Fibroblast of lung (primary cell): ENCODE measurements around the gene PRR7. TPM values are rescaled to one million over a fixed set of nuclear protein-coding genes. Genes with fewer than 3 reads are reported as not detected.

Source experiments
- DNase-seq, 2 donors: peaks; one replicate each; pipeline versions ENCODE4 v3.0.0 to v3.0.0-alpha.2; 2010; ENCODE audit warnings: low read depth in 2 of 2
- H2AFZ ChIP-seq: 2 replicates; pipeline ENCODE4 v1.5.1; 2012; ENCODE audit warnings: low read length, control low read depth, inconsistent platforms
- H3K27ac ChIP-seq: 2 replicates; pipeline ENCODE4 v1.5.1; 2011; ENCODE audit warnings: low read length, control low read depth; ENCODE audit not compliant: insufficient read depth
- H3K27me3 ChIP-seq: 2 replicates; pipeline ENCODE4 v1.5.1; 2011; ENCODE audit warnings: mild to moderate bottlenecking, low read length; ENCODE audit not compliant: control insufficient read depth, insufficient read depth
- H3K36me3 ChIP-seq: 2 replicates; pipeline ENCODE4 v1.5.1; 2011; ENCODE audit warnings: low read length; ENCODE audit not compliant: control insufficient read depth, insufficient read depth
- H3K4me1 ChIP-seq: 2 replicates; pipeline ENCODE4 v1.5.1; 2011; ENCODE audit warnings: low read length; ENCODE audit not compliant: control insufficient read depth, insufficient read depth; ENCODE audit errors: extremely low read depth
- H3K4me2 ChIP-seq: 2 replicates; pipeline ENCODE4 v1.5.1; 2011; ENCODE audit warnings: low read length, control low read depth; ENCODE audit not compliant: insufficient read depth; ENCODE audit errors: extremely low read depth
- H3K4me3 ChIP-seq, 4 experiments: fragments of 200-600 bp in 1 of 4; sonication (generic) in 1 of 4; replicated peaks in 1 of 4; 2 replicates each; pipeline ENCODE4 v1.5.1; 2011 to 2016; ENCODE audit warnings: low read length in 4 of 4, low read depth in 3 of 4, mild to moderate bottlenecking in 3 of 4, control low read depth in 2 of 4, inconsistent platforms in 1 of 4, mixed read lengths in 1 of 4; ENCODE audit not compliant: insufficient read depth in 1 of 4; ENCODE audit errors: control extremely low read depth in 1 of 4
- H3K79me2 ChIP-seq: 2 replicates; pipeline ENCODE4 v1.5.1; 2012; ENCODE audit warnings: mild to moderate bottlenecking, low read length, inconsistent platforms; ENCODE audit not compliant: control insufficient read depth, insufficient read depth
- H3K9ac ChIP-seq: 2 replicates; pipeline ENCODE4 v1.5.1; 2011; ENCODE audit warnings: mild to moderate bottlenecking, low read length, control low read depth; ENCODE audit not compliant: insufficient read depth
- H3K9me3 ChIP-seq: 2 replicates; pipeline ENCODE4 v1.5.1; 2012; ENCODE audit warnings: low read depth, low read length; ENCODE audit not compliant: control insufficient read depth, insufficient read depth
- H4K20me1 ChIP-seq: 2 replicates; pipeline ENCODE4 v1.5.1; 2011; ENCODE audit warnings: low read length; ENCODE audit not compliant: control insufficient read depth, insufficient read depth; ENCODE audit errors: extremely low read depth
- CTCF ChIP-seq, 2 donors: IDR thresholded peaks in 1 of 2; conservative IDR thresholded peaks in 1 of 2; 1 replicate in 1 of 2; 2 replicates in 1 of 2; pipeline ENCODE4 v1.5.1; 2011 to 2012; ENCODE audit warnings: low read length in 2 of 2, control low read depth in 1 of 2, inconsistent platforms in 1 of 2, low read depth in 1 of 2, mild to moderate bottlenecking in 1 of 2
- EZH2 ChIP-seq: IDR thresholded peaks from 2 replicates; pipeline ENCODE4 v1.5.1; 2012; ENCODE audit warnings: low read length, control low read depth, mild to moderate bottlenecking; ENCODE audit errors: missing control alignments
- polyA plus RNA-seq, 2 donors: library from polyadenylated mRNA; depleted of rRNA in 1 of 2; stranded (reverse) in 1 of 2; unstranded in 1 of 2; fragments of >200 nt; gene quantifications; 2 replicates each; pipeline ENCODE4 v1.2.1, GENCODE V29; 2011 to 2012; ENCODE audit warnings: missing spikeins in 1 of 2
- total RNA-seq: library from RNA; depleted of rRNA; stranded (reverse); fragments of >200 nt; gene quantifications from 2 replicates; pipeline ENCODE4 v1.2.1, GENCODE V29; 2014

The PRR7 gene
- total and polyA plus RNA-seq, 2 donors (not counting 1 experiment from before 2014, with no cell fraction given): 1.6 to 2.3 TPM

DNA sequence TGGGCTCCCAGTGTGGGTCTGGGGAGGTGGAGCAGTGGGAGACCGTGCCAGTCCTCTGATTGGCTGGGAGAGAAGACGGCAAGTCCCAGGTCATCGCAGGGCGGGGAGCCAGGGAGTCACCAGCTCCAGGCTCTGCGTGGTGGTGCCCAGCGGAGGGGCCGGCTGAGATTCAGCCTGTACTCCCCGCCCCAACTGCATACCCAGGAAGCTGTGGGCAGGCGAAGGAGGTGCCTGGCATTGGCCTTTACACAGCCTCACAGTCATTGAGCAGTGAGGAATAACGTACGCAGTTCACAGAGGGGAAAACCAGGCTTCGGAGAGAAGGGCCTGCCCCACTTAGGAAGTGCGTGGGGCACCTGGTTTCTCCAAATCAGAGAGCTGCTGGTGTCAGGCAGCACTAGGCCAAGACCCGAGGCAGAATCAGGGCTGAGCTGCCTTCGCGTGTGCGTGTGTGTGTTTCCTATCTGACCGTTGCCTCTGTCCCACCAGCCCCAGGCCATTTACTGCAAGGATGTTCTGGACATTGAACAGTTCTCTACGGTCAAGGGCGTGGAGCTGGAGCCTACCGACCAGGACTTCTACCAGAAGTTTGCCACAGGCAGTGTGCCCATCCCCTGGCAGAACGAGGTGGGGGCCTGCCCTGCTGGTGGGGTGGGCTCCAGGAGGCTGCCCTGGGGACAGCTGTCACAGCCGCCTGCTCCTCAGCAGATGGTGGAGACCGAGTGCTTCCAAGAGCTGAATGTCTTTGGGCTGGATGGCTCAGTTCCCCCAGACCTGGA lies 6.2 kb upstream of the PRR7 start:
- H3K4me1 ChIP-seq: no peaks in the 10 kb centered on the region
- no peaks in the 10 kb centered on the region for H3K27me3 ChIP-seq
- no peaks in the 10 kb centered on the region for H3K79me2 ChIP-seq
- peaks cover 7% of the 10 kb centered on the region for H3K36me3 ChIP-seq
- TF ChIP-seq EZH2: no peak
- TF ChIP-seq CTCF (conservative IDR thresholded peaks at IDR 0.05 in 1 of 2, IDR thresholded peaks at IDR 0.05 in 1 of 2; ENCODE audit: low read depth in 1 of 2, low read length in 2 of 2): no peak
- H3K4me2 ChIP-seq: no peak overlapping the region
- no peak overlapping the region for H3K4me3 ChIP-seq
- H3K9ac ChIP-seq: no peak overlapping the region
- no peaks in the 10 kb centered on the region for H3K9me3 ChIP-seq
- no peaks in the 10 kb centered on the region for H4K20me1 ChIP-seq
- H2AFZ ChIP-seq: no peak overlapping the region
- H3K27ac ChIP-seq: no peak overlapping the region
- DNase-seq: no peak

- DNase-seq: no peak
- Histone ChIP-seq H3K9me3 (no peaks in the 10 kb centered on the region), H3K27ac (no peak overlapping the region), H3K4me3 (no peak overlapping the region), H3K4me2 (no peak overlapping the region), H3K9ac (no peak overlapping the region), H3K36me3 (peaks cover 5% of the 10 kb centered on the region), H4K20me1 (no peaks in the 10 kb centered on the region), H2AFZ (no peak overlapping the region), H3K27me3 (no peaks in the 10 kb centered on the region), H3K79me2 (no peaks in the 10 kb centered on the region), H3K4me1 (peaks cover 3% of the 10 kb centered on the region)
- no peak for TF ChIP-seq EZH2
- TF ChIP-seq CTCF (conservative IDR thresholded peaks at IDR 0.05 in 1 of 2, IDR thresholded peaks at IDR 0.05 in 1 of 2; ENCODE audit: low read depth in 1 of 2, low read length in 2 of 2): no peak
Observed at GRCh38 chr5:177440990-177441780, 5.4 kb upstream of the PRR7 start.

GRCh38 chr5:177442066-177442826 lies 4.4 kb upstream of the PRR7 start:
- Histone ChIP-seq H3K79me2 (no peaks in the 10 kb centered on the region), H3K27me3 (no peaks in the 10 kb centered on the region), H4K20me1 (no peaks in the 10 kb centered on the region), H2AFZ (no peak overlapping the region), H3K9me3 (no peaks in the 10 kb centered on the region), H3K4me1 (peaks cover 4% of the 10 kb centered on the region), H3K27ac (no peak overlapping the region), H3K36me3 (peaks cover 5% of the 10 kb centered on the region), H3K4me3 (no peak overlapping the region), H3K9ac (no peak overlapping the region), H3K4me2 (no peak overlapping the region)
- TF ChIP-seq EZH2: no peak
- TF ChIP-seq CTCF (conservative IDR thresholded peaks at IDR 0.05 in 1 of 2, IDR thresholded peaks at IDR 0.05 in 1 of 2; ENCODE audit: low read depth in 1 of 2, low read length in 2 of 2): no peak
- no peak for DNase-seq
